Body of pancreas (tissue), 4 donors: ENCODE data around the gene MAPK1.

Experiments
- POLR2A ChIP-seq, 3 donors: fragments of 450-650 bp; IDR thresholded peaks; one replicate each; pipeline ENCODE4 v1.6.1; 2016; ENCODE audit warnings: antibody characterized with exemption in 3 of 3, mild to moderate bottlenecking in 2 of 3
- TF ChIP-seq, protein P1 (sequence below), 7 experiments: fragments of 450-650 bp in 4 of 7; fragments of 200-600 bp in 3 of 7; sonication (generic) in 3 of 7; IDR thresholded peaks; one replicate each; pipeline ENCODE4 v1.5.1; 2016 to 2019; ENCODE audit warnings: antibody characterized with exemption in 7 of 7

DNA sequence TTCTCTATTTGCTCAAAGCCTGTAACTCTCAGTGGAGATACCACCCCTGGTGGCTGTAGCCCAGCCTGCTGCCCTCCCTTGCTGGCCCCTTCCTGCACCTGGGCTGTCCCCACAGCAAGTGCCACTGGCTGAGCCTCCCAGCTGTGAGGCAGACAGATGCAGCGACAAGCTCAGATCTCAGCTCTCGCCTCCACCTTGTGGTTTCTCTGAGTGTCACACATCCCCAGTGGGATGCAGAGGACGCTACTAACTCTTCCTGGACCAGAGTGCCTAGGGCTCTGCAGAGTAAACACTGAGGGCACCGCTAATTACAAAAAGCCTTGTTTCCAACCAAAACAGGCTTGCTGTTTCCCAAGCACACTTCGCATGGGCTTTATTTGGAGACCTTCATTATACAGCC, 140.8 kb downstream of the MAPK1 start:
- TF ChIP-seq, protein P1, sequence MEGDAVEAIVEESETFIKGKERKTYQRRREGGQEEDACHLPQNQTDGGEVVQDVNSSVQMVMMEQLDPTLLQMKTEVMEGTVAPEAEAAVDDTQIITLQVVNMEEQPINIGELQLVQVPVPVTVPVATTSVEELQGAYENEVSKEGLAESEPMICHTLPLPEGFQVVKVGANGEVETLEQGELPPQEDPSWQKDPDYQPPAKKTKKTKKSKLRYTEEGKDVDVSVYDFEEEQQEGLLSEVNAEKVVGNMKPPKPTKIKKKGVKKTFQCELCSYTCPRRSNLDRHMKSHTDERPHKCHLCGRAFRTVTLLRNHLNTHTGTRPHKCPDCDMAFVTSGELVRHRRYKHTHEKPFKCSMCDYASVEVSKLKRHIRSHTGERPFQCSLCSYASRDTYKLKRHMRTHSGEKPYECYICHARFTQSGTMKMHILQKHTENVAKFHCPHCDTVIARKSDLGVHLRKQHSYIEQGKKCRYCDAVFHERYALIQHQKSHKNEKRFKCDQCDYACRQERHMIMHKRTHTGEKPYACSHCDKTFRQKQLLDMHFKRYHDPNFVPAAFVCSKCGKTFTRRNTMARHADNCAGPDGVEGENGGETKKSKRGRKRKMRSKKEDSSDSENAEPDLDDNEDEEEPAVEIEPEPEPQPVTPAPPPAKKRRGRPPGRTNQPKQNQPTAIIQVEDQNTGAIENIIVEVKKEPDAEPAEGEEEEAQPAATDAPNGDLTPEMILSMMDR (IDR thresholded peaks at IDR 0.05) = peak in 4 of 7 experiments; percentile 27 to 65 (median 32)
- no peak for TF ChIP-seq POLR2A (IDR thresholded peaks at IDR 0.05)
